Natural killer cell treated with Interleukin-12 subunit alpha and Interleukin-12 subunit beta and Interleukin-15 and Interleukin-18, amount 100 ng/mL, for 72 hours (primary cell): ENCODE measurements around the gene PEDS1. TPM values are rescaled to one million over a fixed set of nuclear protein-coding genes. Genes with fewer than 3 reads are reported as not detected.
"Not testable (repeated sequence)": the region's sequence is repeated elsewhere in the genome, so short reads cannot be mapped to it uniquely, and the experiment has no call there.

Experiments used
- ATAC-seq, 2 donors: fragments of 150-1000 bp; cut with Tn5 transposase in 1 of 2; sonication (Bioruptor Pico), chemical (Tn5 transposase) in 1 of 2; 2 replicates each; pipeline ENCODE4 v1.10.0; 2021
- DNase-seq: peaks from one replicate; pipeline ENCODE4 v3.0.0; 2022; ENCODE audit warnings: low spot score
- H3K27ac Mint-ChIP-seq, 2 donors: 1 replicate in 1 of 2; 2 replicates in 1 of 2; pipeline ENCODE4 v1.8.0; 2022; ENCODE audit warnings: mixed read lengths in 2 of 2, mild to moderate bottlenecking in 1 of 2, moderate library complexity in 1 of 2
- H3K27me3 Mint-ChIP-seq, 2 donors: 1 replicate in 1 of 2; 2 replicates in 1 of 2; pipeline ENCODE4 v1.8.0; 2022; ENCODE audit warnings: mixed read lengths in 2 of 2
- H3K36me3 Mint-ChIP-seq: one replicate; pipeline ENCODE4 v1.8.0; 2022; ENCODE audit warnings: mixed read lengths
- H3K4me1 Mint-ChIP-seq, 2 donors: 1 replicate in 1 of 2; 2 replicates in 1 of 2; pipeline ENCODE4 v1.8.0; 2022; ENCODE audit warnings: low read depth in 2 of 2, mixed read lengths in 2 of 2, mild to moderate bottlenecking in 1 of 2
- H3K4me3 Mint-ChIP-seq: one replicate; pipeline ENCODE4 v1.8.0; 2022; ENCODE audit warnings: mixed read lengths
- H3K9me3 Mint-ChIP-seq: 2 replicates; pipeline ENCODE4 v1.8.0; 2022; ENCODE audit warnings: mixed read lengths
- total RNA-seq, 2 donors: library from RNA; stranded (reverse); gene quantifications; one replicate each; pipeline ENCODE4 v1.2.3, GENCODE V29; 2022

Gene PEDS1
- total RNA-seq, 2 donors from 2014 or later: 31.2 to 33.8 TPM

GRCh38 chr20:50186151-50186885 is 32.8 kb upstream of the PEDS1 start:
- H3K27ac Mint-ChIP-seq: peak overlapping the region; percentile 42 to 84
- peak; percentile 86 for DNase-seq
- no peak overlapping the region for H3K4me3 Mint-ChIP-seq
- peaks cover 4 to 21% of the 10 kb centered on the region in 2 donors for H3K4me1 Mint-ChIP-seq
- H3K36me3 Mint-ChIP-seq: no peaks in the 10 kb centered on the region
- H3K27me3 Mint-ChIP-seq: peaks cover 17% of the 10 kb centered on the region in 2 donors
- H3K9me3 Mint-ChIP-seq: no peaks in the 10 kb centered on the region
- ATAC-seq: no peak

GRCh38 chr20:50185426-50185825 is 31.9 kb upstream of the PEDS1 start:
- no peak for DNase-seq
- no peak overlapping the region for H3K4me3 Mint-ChIP-seq
- peak overlapping the region in 1 of 2 donors; percentile 42 for H3K27ac Mint-ChIP-seq
- H3K36me3 Mint-ChIP-seq: no peaks in the 10 kb centered on the region
- H3K4me1 Mint-ChIP-seq: peaks cover 4 to 21% of the 10 kb centered on the region in 2 donors
- H3K27me3 Mint-ChIP-seq: peaks cover 17% of the 10 kb centered on the region in 2 donors
- H3K9me3 Mint-ChIP-seq: no peaks in the 10 kb centered on the region
- no peak for ATAC-seq

GRCh38 chr20:50182346-50182745 is 28.8 kb upstream of the PEDS1 start:
- Mint-ChIP-seq H3K4me1 (peaks cover 4 to 6% of the 10 kb centered on the region in 2 donors), H3K36me3 (no peaks in the 10 kb centered on the region), H3K4me3 (no peak overlapping the region), H3K9me3 (no peaks in the 10 kb centered on the region), H3K27ac (no peak overlapping the region), H3K27me3 (peaks cover 17% of the 10 kb centered on the region in 2 donors)
- DNase-seq (no peak), ATAC-seq (no peak)

GRCh38 chr20:50181344-50181743 is 27.8 kb upstream of the PEDS1 start:
- Mint-ChIP-seq H3K4me1 (peaks cover 4% of the 10 kb centered on the region in 2 donors), H3K9me3 (no peaks in the 10 kb centered on the region), H3K27ac (no peak overlapping the region), H3K4me3 (no peak overlapping the region), H3K36me3 (no peaks in the 10 kb centered on the region), H3K27me3 (peaks cover 17% of the 10 kb centered on the region in 2 donors)
- DNase-seq (no peak), ATAC-seq (no peak)

- H3K27ac Mint-ChIP-seq, H3K4me3 Mint-ChIP-seq, H3K9me3 Mint-ChIP-seq, ATAC-seq, DNase-seq, H3K36me3 Mint-ChIP-seq, H3K4me1 Mint-ChIP-seq, H3K27me3 Mint-ChIP-seq: not testable (repeated sequence)
Measured at GRCh38 chr20:50178672-50179071, 25.1 kb upstream of the PEDS1 start.

GRCh38 chr20:50175938-50176933 is 22.7 kb upstream of the PEDS1 start:
- ATAC-seq (no peak), DNase-seq (no peak)
- Mint-ChIP-seq H3K36me3 (no peaks in the 10 kb centered on the region), H3K4me1 (peaks cover 0 to 11% of the 10 kb centered on the region in 2 donors), H3K9me3 (no peaks in the 10 kb centered on the region), H3K27ac (no peak overlapping the region), H3K27me3 (peaks cover 6 to 8% of the 10 kb centered on the region in 2 donors), H3K4me3 (no peak overlapping the region)

- H3K36me3 Mint-ChIP-seq: no peaks in the 10 kb centered on the region
- H3K9me3 Mint-ChIP-seq: no peaks in the 10 kb centered on the region
- ATAC-seq (no peak), DNase-seq (no peak)
- no peak overlapping the region for H3K27ac Mint-ChIP-seq
- H3K4me1 Mint-ChIP-seq: peaks cover 2 to 12% of the 10 kb centered on the region in 2 donors
- H3K27me3 Mint-ChIP-seq: peaks cover 8 to 10% of the 10 kb centered on the region in 2 donors
- H3K4me3 Mint-ChIP-seq: no peak overlapping the region
Measured at GRCh38 chr20:50174456-50174855, 20.9 kb upstream of the PEDS1 start.

GRCh38 chr20:50172347-50173013 is 19.0 kb upstream of the PEDS1 start:
- DNase-seq: peak; percentile 77
- peak overlapping the region; percentile 19 for H3K4me3 Mint-ChIP-seq
- H3K36me3 Mint-ChIP-seq: no peaks in the 10 kb centered on the region
- H3K9me3 Mint-ChIP-seq: no peaks in the 10 kb centered on the region
- no peak overlapping the region for H3K27ac Mint-ChIP-seq
- peaks cover 8 to 12% of the 10 kb centered on the region in 2 donors for H3K27me3 Mint-ChIP-seq
- ATAC-seq: peak; percentile 66 to 91
- H3K4me1 Mint-ChIP-seq: peaks cover 6 to 14% of the 10 kb centered on the region in 2 donors

- H3K36me3 Mint-ChIP-seq: no peaks in the 10 kb centered on the region
- peaks cover 15 to 22% of the 10 kb centered on the region in 2 donors for H3K4me1 Mint-ChIP-seq
- H3K9me3 Mint-ChIP-seq: no peaks in the 10 kb centered on the region
- H3K27me3 Mint-ChIP-seq: peaks cover 8 to 10% of the 10 kb centered on the region in 2 donors
- ATAC-seq: no peak
- no peak overlapping the region for H3K27ac Mint-ChIP-seq
- no peak for DNase-seq
- H3K4me3 Mint-ChIP-seq: no peak overlapping the region
Measured at GRCh38 chr20:50170549-50171220, 17.2 kb upstream of the PEDS1 start.

GRCh38 chr20:50169329-50169823 is 15.9 kb upstream of the PEDS1 start:
- H3K27me3 Mint-ChIP-seq: peaks cover 8 to 10% of the 10 kb centered on the region in 2 donors
- DNase-seq (peak; percentile 82), ATAC-seq (peak; percentile 61 to 67)
- no peak overlapping the region for H3K27ac Mint-ChIP-seq
- H3K36me3 Mint-ChIP-seq: no peaks in the 10 kb centered on the region
- no peaks in the 10 kb centered on the region for H3K9me3 Mint-ChIP-seq
- H3K4me1 Mint-ChIP-seq: peaks cover 17 to 25% of the 10 kb centered on the region in 2 donors
- H3K4me3 Mint-ChIP-seq: no peak overlapping the region

GRCh38 chr20:50165684-50166554 is 12.4 kb upstream of the PEDS1 start:
- peak; percentile 84 for DNase-seq
- H3K27ac Mint-ChIP-seq: peak overlapping the region; percentile 40 to 76
- no peaks in the 10 kb centered on the region for H3K9me3 Mint-ChIP-seq
- peak overlapping the region; percentile 76 for H3K4me3 Mint-ChIP-seq
- ATAC-seq: peak; percentile 96 to 98
- peaks cover 14 to 17% of the 10 kb centered on the region in 2 donors for H3K4me1 Mint-ChIP-seq
- H3K27me3 Mint-ChIP-seq: peaks cover 0 to 6% of the 10 kb centered on the region in 2 donors
- H3K36me3 Mint-ChIP-seq: no peaks in the 10 kb centered on the region

- Mint-ChIP-seq H3K4me1 (peaks cover 11% of the 10 kb centered on the region in 2 donors), H3K27ac (no peak overlapping the region), H3K4me3 (no peak overlapping the region), H3K27me3 (no peaks in the 10 kb centered on the region), H3K36me3 (no peaks in the 10 kb centered on the region), H3K9me3 (no peaks in the 10 kb centered on the region)
- DNase-seq (no peak), ATAC-seq (no peak)
Measured at GRCh38 chr20:50163570-50164317, 10.2 kb upstream of the PEDS1 start.
